HG03095 (cell line): ENCODE results near the gene TMEM270.
"Not testable (repeated sequence)": the region's sequence is repeated elsewhere in the genome, so short reads cannot be mapped to it uniquely, and the experiment has no call there.

Source experiments
- ATAC-seq: cut with Tn5 transposase; IDR thresholded peaks from one replicate; pipeline ENCODE4 v1.9.1; 2021; ENCODE audit warnings: moderate library complexity; ENCODE audit not compliant: unreplicated experiment

Gene TMEM270

DNA sequence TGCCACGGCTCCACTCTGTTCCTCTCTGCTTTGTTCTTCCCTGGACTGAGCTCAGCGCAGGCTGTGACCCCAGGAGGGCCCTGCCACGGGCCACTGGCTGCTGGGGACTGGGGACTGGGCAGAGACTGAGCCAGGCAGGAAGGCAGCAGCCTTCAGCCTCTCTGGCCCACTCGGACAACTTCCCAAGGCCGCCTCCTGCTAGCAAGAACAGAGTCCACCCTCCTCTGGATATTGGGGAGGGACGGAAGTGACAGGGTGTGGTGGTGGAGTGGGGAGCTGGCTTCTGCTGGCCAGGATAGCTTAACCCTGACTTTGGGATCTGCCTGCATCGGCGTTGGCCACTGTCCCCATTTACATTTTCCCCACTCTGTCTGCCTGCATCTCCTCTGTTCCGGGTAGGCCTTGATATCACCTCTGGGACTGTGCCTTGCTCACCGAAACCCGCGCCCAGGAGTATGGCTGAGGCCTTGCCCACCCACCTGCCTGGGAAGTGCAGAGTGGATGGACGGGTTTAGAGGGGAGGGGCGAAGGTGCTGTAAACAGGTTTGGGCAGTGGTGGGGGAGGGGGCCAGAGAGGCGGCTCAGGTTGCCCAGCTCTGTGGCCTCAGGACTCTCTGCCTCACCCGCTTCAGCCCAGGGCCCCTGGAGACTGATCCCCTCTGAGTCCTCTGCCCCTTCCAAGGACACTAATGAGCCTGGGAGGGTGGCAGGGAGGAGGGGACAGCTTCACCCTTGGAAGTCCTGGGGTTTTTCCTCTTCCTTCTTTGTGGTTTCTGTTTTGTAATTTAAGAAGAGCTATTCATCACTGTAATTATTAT is 28.9 kb upstream of the TMEM270 start:
- ATAC-seq, result no peak

DNA sequence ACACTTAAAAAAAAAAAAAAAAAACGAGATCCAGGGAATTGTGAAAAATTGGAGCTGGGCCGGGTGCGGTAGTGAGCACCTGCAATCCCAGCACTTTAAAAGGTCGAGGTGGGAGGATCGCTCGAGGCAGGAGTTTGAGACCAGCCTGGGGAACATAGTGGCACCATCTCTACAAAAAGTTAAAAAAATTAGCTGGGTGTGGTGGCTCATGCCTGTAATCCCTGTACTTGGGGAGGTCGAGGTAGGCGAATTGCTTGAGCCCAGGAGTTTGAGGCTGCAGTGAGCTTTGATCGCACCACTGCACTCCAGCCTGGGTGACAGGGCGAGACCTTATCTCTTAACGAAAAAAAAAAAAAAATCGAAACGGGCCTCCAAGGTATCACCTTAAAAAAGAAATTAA is 28.2 kb upstream of the TMEM270 start:
- ATAC-seq, result no peak

DNA sequence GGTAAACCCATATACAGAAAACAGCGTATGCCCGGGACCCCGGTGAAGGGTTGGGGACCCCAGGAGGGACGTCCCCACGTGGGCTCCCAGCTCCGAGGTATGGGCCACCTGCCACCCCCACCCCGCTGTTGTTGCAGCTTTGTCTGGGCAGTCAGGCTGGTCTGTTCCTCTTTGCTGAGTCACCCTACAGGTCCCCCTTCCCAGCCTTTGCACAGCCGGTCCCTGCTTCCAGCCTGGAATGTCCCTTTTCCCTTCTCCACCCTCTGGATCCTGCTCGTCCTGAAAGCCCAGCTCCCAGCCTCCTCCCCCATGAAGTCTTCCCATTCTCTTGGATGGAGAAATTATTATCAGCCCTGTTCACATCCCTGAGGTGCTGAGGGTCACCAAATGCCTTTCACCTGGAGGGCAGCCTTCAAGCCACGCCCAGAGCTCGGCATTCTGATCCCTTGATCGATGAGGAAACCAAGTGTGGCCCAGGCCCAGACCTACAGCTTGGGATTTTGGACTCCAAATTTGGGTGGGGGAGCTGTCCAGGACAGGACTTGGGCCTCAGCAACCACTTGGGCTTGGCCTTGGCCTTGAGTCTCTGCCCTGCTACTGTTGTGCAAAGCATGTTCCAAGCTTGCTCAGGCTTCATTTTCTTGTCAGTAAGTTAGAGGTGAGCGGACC is 27.6 kb upstream of the TMEM270 start:
- no peak for ATAC-seq

DNA sequence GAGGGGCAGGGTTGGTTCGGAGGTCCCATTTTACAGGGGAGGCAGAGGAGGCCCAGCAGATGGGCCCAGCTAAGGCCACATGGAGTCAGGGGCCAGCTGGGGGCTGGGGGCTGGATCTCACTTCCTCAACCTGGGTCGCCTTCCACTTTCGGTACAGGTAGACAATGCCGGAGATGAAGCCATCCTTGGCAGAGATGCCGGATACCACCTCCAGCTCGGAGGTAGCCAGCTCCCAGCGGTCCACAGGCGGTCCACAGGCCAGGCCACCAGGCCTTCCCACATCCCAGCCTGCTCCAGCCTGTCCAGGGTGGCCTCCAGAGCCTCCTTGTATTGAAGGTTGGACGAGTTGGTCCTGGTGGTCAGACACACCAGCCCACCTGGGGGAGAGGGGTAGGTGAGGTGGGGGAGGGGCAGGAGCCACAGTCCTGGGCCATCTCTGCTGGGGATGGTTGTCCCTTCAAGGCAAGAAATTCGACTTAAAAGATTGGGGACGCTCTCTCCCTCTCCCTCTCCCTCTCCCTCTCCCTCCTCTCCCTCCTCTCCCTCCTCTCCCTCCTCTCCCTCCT is 26.2 kb upstream of the TMEM270 start:
- ATAC-seq, result no peak

DNA sequence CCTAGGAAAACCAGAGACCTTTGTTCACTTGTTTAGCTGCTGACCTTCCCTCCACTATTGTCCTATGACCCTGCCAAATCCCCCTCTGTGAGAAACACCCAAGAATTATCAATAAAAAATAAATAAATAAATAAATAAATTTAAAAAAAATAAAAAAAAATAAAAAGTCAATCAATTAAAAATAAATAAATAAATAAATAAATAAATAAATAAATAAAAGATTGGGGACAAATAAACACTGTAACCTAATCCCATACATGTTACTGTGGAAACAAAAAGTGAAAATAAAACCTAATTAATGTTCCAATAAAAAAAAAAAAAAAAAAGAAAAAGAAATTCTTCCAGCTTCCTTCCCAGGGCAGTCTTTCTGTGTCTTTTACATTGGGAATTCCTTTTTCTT is 23.8 kb upstream of the TMEM270 start:
- not testable (repeated sequence) for ATAC-seq

DNA sequence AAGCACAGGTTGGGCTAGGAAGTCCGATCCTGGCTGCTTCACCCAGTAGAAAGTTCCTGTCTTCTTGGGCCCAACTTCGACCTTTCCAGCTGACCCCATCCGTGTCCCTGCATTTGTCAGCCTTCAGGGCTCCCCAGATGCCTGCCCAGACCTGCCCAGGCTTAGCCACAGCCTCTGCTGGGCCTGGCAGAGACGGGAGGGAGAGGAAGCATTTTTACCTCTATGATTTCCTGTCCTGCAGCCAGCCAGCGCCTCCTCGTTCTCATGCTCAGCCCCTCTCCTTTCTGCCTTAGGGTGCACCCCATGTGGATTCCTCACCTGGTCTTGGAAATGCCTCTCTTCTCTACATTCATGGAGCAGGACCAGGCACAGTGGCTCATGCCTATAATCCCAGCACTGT is 22.3 kb upstream of the TMEM270 start:
- no peak for ATAC-seq

DNA sequence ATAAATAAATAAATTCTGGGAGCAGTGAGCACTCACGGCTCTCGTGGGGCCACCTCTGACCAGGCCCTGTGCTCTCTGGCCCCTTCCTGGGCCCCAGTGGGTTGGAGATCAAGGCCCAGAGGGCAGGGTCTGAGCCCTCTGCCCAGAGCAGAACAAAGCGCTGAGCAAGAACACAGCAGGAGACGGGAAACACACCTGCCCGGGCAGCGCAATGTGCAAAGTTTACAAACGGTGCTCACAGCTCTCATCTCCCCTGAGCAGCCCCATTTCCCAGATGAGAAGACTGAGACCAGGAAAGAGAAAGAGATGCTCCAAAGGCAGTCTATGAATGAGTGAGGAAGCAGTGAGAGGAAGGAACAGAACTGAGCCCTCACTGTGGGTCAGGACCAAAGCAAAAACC is 21.7 kb upstream of the TMEM270 start:
- no peak for ATAC-seq

DNA sequence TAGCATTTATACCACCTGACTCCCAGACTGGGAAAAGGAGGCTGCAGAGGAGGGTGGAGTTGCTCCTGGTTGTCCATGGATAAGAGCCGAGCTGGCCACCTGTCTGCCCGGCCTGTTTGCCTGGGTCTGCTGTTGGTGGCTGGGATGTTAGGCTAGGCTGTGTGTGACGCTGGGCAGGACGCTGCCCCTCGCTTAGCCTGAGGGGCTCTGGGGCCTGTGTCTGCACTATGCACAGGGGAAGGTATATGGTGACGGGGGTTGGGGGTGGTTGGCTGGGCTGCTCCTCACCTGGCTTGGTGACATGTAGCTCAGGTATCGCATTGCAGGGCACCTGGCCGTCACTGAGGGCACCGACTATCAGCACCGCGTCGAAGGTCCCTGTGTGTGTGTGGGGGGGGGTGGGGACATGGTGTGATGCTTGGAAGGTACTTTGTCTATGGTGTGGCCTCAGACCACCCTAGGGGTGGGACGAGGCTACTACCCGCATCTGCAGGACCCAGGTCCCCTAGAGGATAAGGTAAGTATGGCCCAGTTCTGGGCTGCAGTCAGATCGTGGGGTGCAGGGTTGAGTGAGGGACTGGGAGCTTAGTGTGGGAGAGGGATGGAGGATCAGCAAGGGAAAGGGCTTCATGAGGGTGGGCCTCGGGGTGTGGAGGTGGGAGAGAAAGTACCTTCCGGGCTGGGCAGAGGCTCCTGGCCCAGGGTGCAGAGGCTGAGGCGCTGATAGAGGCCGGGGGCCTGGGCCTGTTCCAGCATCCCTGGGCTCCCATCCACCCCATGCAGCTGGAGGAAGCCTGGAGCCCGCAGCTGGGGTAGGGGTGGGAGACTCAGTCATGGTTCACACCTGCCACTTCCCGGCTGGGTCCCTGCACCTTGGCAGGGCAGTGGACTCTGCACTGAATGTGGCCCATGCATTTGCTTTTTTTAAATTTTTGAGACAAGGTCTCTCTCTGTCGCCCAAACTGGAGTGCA is 20.9 kb upstream of the TMEM270 start:
- no peak for ATAC-seq

DNA sequence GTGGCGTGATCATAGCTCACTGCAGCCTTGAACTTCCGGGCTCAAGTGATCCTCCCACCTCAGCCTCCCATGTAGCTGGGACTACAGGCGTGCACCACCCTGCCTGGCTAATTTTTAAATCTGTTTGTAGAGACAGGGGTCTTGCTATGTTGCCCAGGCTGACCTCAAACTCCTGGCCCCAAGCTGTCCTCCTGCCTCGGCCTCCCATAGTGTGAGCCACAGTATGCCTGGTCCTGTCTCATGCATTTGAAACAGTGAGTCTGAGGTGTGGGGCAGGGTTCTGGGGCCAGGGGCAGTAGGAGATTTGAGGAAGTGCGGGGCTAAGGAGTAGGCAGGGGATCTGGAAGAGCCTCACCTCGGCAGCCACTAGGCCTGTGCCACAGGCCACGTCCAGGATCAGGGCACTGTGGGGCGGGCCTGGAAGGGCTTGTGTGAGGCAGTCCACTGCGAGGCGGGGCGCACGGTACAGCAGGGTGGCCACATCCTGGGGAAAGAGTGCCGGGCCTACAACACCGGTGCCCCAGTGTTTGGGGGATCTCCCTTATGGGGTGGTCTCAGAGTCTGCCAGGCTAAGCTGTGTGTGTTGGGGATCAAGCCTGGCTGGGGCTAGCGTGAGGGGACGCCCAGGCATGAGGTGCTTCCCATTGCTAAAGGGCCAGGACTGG is 20.1 kb upstream of the TMEM270 start:
- no peak for ATAC-seq

DNA sequence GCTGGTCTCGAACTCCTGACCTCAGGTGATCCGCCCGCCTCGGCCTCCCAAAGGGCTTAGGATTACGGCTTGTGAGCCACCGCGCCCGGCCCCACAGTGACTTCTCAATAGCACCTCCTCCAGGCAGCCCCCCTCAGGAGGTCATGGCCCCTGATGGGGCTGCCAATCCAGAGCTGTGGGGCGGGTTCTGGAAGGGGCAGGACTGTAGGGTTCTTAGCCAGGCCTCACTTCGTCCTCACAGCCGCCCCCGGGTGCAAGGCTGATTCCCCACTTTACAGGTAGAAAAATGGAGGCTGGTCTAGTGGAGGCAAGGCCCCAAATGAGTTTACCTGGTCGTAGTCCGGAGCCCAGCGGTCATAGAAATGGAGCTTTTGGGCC is 19.3 kb upstream of the TMEM270 start:
- ATAC-seq, result no peak

DNA sequence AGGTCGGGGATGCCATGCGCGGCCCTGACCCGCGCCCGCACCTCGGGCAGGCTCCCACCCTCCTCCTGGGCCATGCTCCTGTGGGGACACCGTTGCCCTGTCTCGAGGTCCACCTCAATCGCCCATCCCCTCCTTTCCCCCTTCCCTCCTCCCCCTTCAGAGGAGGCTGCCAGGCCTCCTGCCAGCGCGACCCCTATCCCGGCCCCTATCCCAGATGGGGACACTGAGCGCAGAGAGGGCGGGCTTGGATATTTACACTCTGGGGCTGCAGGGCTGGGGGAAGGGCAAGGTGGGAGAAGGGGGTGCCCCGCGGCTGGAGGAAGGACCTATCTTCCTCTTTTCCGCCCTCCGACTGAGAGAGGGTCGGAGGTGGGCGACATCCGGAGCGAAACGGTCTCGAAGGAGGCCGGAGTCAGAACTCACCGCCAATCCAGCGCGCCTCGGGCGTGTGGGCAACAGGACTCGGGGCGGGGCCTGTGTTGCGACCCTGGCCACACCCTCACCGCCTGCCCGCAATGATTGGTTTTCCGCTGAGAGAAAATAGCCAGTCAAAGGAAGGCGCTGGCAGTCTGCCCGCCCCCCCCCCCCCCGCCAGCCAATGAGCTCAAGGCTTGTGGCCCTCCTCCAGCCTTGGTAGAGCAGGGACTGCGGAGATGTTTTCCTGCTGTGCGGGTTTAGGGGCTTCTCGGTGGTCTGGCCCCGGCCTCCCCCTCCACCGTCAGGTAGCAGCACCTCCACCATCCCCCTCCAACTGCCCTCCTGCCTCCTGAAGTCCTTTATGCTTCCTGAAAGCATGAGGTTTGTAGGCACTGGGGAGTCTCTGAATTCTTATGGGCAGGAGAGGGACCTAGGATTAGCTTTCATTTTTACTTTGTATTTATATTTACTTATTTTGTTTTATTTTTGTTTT is 18.6 kb upstream of the TMEM270 start, which contains the start of gene METTL27:
Gene METTL27 (minus strand): TSS at position 450 of the 910 bp plus-strand sequence. CDS start 376 bp downstream, at position 74.
- peak; percentile 90 for ATAC-seq

DNA sequence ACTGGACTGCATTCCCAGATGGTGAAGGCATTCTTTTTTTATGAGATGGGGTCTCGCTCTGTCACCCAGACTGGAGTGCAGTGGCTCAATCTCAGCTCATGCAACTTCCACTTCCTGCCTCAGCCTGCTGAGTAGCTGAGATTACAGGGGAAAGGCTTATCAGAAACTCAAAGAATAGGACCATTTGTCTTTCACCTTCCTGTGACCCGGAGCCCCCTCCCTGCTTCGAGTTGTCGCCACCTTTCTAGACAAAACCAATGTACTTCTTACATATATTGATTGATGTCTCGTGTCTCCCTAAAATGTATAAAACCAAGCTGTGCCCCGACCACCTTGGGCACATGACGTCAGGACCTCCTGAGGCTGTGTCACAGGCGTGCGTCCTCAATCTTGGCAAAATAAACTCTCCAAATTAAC is 16.8 kb upstream of the TMEM270 start:
- no peak for ATAC-seq

DNA sequence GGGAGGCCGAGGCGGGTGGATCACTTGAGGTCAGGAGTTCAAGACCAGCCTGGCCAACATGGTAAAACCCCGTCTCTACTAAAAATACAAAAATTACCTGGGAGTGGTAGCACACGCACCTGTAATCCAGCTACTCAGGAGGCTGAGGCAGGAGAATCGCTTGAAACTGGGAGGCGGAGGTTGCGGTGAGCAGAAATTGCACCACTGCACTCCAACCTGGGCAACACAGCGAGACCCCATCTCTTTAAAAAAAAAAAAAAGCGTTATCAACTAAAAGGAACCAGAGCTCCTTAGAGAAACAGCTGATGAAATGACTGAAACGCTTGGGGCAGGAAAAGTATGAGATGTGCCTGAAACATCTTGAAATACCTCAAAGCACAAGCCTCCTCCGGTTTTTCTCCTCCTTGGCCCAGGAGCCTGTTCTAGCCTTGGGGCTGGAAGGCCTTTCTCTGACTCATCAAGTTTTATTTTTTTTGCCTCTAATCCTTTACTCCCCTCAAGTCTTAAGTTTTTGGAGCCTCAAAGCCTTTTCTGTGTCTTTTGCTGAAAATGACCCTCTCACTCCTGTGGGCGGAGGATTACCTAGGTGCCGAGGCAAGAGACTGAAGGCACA is 16.0 kb upstream of the TMEM270 start:
- ATAC-seq, result no peak

DNA sequence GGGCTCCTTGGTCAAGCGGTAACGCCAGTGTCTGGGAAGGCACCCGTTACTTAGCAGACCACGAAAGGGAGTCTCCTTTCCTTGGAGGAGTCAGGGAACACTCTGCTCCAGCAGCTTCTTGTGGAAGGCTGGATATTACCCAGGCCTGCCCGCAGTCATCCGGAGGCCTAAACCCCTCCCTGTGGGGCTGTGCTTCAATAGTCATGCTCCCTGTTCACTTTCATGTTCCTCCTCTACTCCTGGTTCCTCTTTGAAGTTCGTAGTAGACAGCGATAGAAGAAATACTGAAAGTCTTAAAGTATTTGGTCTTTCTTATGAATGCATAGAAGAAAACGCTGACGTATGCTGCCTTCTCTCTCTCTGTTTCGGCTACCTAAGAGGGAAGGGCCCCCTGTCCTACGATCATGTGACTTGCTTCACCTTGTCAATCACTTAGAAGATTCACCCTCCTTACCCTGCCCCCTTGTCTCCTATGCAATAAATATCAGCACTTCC is 15.2 kb upstream of the TMEM270 start:
- not testable (repeated sequence) for ATAC-seq

DNA sequence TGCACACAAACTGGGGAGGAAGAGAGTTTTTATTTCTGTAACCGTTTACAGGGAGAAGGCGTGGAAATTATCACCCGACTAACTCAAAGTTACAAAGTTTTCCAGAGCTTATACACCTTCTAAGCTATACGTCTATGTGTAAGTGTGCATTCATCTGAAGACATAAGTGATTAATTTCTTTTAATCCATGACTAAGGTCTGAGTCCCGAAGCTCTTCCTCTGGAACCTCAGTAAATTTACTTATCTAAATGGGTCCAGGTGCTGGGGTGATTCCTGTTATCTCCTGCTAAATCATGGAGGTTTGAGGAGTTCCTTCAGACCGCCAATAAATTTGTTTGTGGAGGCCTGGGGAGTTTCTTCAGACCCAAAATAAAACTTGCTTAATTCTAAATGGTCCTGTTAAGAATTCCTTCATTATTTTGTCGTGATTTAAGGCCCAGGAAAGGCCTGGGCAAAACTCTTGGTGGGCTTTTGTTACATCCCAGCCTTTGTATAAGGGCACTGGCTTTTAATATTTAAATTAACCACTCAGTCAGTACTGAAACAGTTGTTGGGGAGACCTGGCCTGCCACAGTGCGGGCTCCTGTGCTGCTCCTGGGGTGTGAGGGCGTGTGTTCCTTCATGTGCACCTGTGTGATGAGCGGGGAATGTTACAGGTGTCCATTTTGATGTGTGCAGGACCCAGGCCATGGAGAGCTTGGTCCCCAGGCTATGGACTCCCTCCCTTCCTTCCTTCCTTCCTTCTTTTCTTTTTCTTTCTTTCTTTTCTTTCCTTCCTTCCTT is 12.8 kb upstream of the TMEM270 start:
- no peak for ATAC-seq

DNA sequence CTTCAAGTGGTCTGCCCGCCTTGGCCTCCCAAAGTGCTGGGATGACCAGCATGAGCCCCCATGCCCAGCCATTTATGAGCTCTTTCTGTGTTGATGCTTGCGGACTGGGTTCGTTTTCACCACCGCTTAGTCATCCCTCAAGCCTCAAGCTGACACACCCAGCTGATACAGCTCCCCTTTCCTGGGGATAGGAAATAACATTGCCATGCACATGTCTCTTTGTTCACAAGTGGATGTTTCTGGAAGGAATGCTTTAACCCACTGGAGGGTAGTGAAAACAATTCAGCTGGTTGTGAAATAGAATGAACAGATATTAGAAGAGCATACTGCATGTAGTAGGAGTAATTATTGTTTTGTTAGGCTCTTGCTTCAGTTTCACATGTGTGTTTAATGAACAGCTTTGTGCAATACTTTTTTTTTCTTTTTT is 10.2 kb upstream of the TMEM270 start:
- ATAC-seq, result no peak

DNA sequence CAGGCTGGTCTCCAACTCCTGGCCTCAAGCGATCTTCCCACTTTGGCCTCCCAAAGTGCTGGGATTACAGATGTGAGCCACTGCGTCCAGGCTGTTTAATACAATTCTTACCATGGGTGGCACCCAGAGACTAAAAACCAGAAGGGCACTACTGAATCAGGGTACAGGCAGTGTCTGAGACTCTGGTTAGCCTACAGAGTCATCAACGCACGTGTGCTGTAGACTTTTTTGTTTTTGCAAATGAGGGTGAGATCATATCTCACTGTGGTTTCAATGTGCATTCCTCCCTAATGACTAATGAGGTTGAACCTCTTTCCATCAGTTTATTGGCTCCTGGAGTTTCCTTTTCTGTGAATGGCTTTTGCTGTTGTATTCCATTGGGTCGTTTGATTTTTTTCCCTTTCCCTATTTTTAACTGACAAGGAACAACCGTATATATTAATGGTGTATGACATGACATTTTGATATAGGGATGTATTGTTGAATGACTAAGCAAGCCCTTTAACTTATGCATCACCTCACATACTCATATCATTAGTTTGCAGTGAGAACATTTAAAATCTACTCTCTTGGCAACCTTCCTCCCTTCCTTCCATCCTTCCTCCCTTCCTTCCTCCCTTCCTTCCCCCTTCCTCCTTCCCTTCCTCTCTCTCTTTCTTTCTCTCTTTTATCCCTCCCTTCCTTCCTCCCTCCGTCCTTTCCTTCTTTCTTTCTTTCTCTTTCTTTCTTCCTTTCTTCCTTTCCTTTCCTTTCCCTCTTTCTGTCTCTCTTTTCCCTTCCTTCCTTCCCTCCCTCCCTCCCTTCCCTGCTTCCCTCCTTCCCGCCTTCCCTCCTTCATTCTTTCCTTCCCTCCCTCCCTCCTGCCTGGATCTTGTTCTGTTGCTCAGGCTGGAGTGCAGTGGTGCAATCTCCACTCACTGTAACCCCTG is 9.3 kb upstream of the TMEM270 start:
- peak; percentile 79 for ATAC-seq
